GM19438 (cell line): Measurements from ENCODE around the gene CRELD1.

Experiments
- ATAC-seq: cut with Tn5 transposase; IDR thresholded peaks from one replicate; pipeline ENCODE4 v1.9.1; 2021; ENCODE audit warnings: low read depth; ENCODE audit not compliant: unreplicated experiment

CRELD1 gene

GRCh38 chr3:9951962-9952805 is 18.6 kb downstream of the CRELD1 start, which contains the start of gene PRRT3:
Gene PRRT3, minus strand, starts transcription at chr3:9952408. Its CDS starts 2,293 bp downstream, at chr3:9950115.
- peak; percentile 59 for ATAC-seq

GRCh38 chr3:9955067-9955502 is 21.5 kb downstream of the CRELD1 start:
- no peak for ATAC-seq

GRCh38 chr3:9955611-9956352 is 22.1 kb downstream of the CRELD1 start:
- ATAC-seq = no peak

GRCh38 chr3:9957214-9957613 is 23.6 kb downstream of the CRELD1 start:
- ATAC-seq = no peak

GRCh38 chr3:9965200-9965875 is 31.7 kb downstream of the CRELD1 start:
- no peak for ATAC-seq

GRCh38 chr3:9966841-9967240 is 33.2 kb downstream of the CRELD1 start:
- ATAC-seq = no peak

- no peak for ATAC-seq
Measured at GRCh38 chr3:9969632-9970019, 36.0 kb downstream of the CRELD1 start.

GRCh38 chr3:9970020-9970652 is 36.5 kb downstream of the CRELD1 start:
- no peak for ATAC-seq

GRCh38 chr3:9976721-9977709 is 43.4 kb downstream of the CRELD1 start:
- ATAC-seq = no peak

- ATAC-seq = no peak
Measured at GRCh38 chr3:9978710-9979305, 45.2 kb downstream of the CRELD1 start.

- ATAC-seq = no peak
Measured at GRCh38 chr3:9980251-9980650, 46.6 kb downstream of the CRELD1 start.

- peak; percentile 22 for ATAC-seq
Measured at GRCh38 chr3:9986230-9986725, 52.6 kb downstream of the CRELD1 start.

- ATAC-seq = no peak
Measured at GRCh38 chr3:9994086-9994844, 60.6 kb downstream of the CRELD1 start.
